Measurements from ENCODE around the gene CKAP2L. TPM values are rescaled to one million over a fixed set of nuclear protein-coding genes. Genes with fewer than 3 reads are reported as not detected.

The CKAP2L gene
- total and polyA plus RNA-seq, 9 of the 15 experiments (the other 6 are each of a cell fraction or from before 2014, with no cell fraction given): 10.4 to 21.9 (median 14.2) TPM

GRCh38 chr2:112773556-112773955, 9.1 kb upstream of the CKAP2L start:
- CTCF ChIA-PET (ENCODE audit: low intra/inter-chr PET ratio): no interaction called here
- H4K20me1 ChIP-seq (replicated peaks; ENCODE audit: control insufficient read depth, insufficient read depth, low read length): no peaks in the 10 kb centered on the region
- 0 out of 5 replicates have a peak, but pooled peaks cover 0 to 5% of the 10 kb centered on the region in 2 experiments for H3K4me1 ChIP-seq (replicated peaks in 1 of 2; ENCODE audit: control insufficient read depth in 2 of 2, insufficient read depth in 2 of 2, low read length in 2 of 2)
- intact Hi-C loops (cut with micrococcal nuclease) (no loop called here), in situ Hi-C loops (cut with MboI) (no loop called here)
- no peaks in the 10 kb centered on the region for H3K27me3 ChIP-seq (ENCODE audit: control insufficient read depth in 2 of 2, insufficient read depth in 2 of 2, low read length in 2 of 2)
- H3K27ac ChIP-seq (ENCODE audit: extremely low read depth, low read depth, low read length): no peak overlapping the region
- POLR2A ChIA-PET: interaction anchor here (0.6 kb wide), 2 partner anchors 23 to 262 kb away, joined by 3 read pairs; no protein-coding TSS in a partner anchor
- ATAC-seq (no peak), DNase-seq (ENCODE audit: extremely low read depth in 1 of 4, low spot score in 3 of 4) (no peak), FAIRE-seq (no peak)
- no peak overlapping the region for H2AFZ ChIP-seq (ENCODE audit: low read depth, low read length)
- no peaks in the 10 kb centered on the region for H3K9me1 ChIP-seq (ENCODE audit: control insufficient read depth, insufficient read depth, low read length)
- H3K36me3 ChIP-seq (ENCODE audit: control insufficient read depth, insufficient read depth, low read length): no peaks in the 10 kb centered on the region
- H3K79me2 ChIP-seq (ENCODE audit: control insufficient read depth, insufficient read depth, low read length): no peaks in the 10 kb centered on the region
- no peak overlapping the region for H3K4me2 ChIP-seq (ENCODE audit: insufficient read depth, low read length)
- no peak overlapping the region for H3K9ac ChIP-seq (ENCODE audit: insufficient read depth in 1 of 2, low read depth in 2 of 2, low read length in 2 of 2)
- no peak for TF ChIP-seq ZNF639 (CRISPR knock-in tag; conservative IDR thresholded peaks at IDR 0.05 in 1 of 2, IDR thresholded peaks at IDR 0.05 in 1 of 2)
- no peak for TF ChIP-seq RFX1 (IDR thresholded peaks at IDR 0.05)
- TF ChIP-seq SREBF1 (IDR thresholded peaks at IDR 0.05; ENCODE audit: borderline replicate concordance, low read depth, low read length): no peak
- no peak for TF ChIP-seq ZNF124 (CRISPR knock-in tag; IDR thresholded peaks at IDR 0.05)
- TF ChIP-seq ZFX (CRISPR knock-in tag; IDR thresholded peaks at IDR 0.05): no peak
- TF ChIP-seq MTA2 (IDR thresholded peaks at IDR 0.05; ENCODE audit: low read depth): no peak
- TF ChIP-seq NUFIP1 (IDR thresholded peaks at IDR 0.05; ENCODE audit: partially characterized antibody): no peak
- TF ChIP-seq NR2C1 (IDR thresholded peaks at IDR 0.05): no peak
- no peak for TF ChIP-seq NR2C1 (tag; IDR thresholded peaks at IDR 0.05)
- TF ChIP-seq KLF13 (tag; IDR thresholded peaks at IDR 0.05; ENCODE audit: borderline replicate concordance, low read depth): no peak
- TF ChIP-seq CTBP1 (IDR thresholded peaks at IDR 0.05; ENCODE audit: borderline replicate concordance): no peak
- TF ChIP-seq TAL1 (IDR thresholded peaks at IDR 0.05): no peak
- no peak for TF ChIP-seq ZNF140 (CRISPR knock-in tag; IDR thresholded peaks at IDR 0.05)
- no peak for TF ChIP-seq MCM5 (IDR thresholded peaks at IDR 0.05; ENCODE audit: low read depth)
- TF ChIP-seq ZNF655 (CRISPR knock-in tag; IDR thresholded peaks at IDR 0.05): no peak
- no peak for TF ChIP-seq TBL1XR1 (IDR thresholded peaks at IDR 0.05; ENCODE audit: low read length in 2 of 2)
- H3K9me3 ChIP-seq (replicated peaks; ENCODE audit: control insufficient read depth, insufficient read depth, low read depth, low read length): no peaks in the 10 kb centered on the region
- H3K4me3 ChIP-seq: no peak overlapping the region
- WGBS (ENCODE audit: insufficient coverage, low coverage, missing lambda C conversion rate): 44% methylated on average over 2 of the region's 2 CpGs
- no TSS peak for BruUV-seq (replicated peaks)
